Neural progenitor cell (in vitro differentiated cells): ENCODE results near the gene KIRREL3.

ENCODE experiments used
- CTCF ChIP-seq: fragments of 200-600 bp; sonication (generic); IDR thresholded peaks from 2 replicates; pipeline ENCODE4 v1.5.1; 2017; ENCODE audit warnings: antibody characterized with exemption, mild to moderate bottlenecking
- EZH2 ChIP-seq: fragments of 200-600 bp; sonication (generic); IDR thresholded peaks from 2 replicates; pipeline ENCODE4 v1.6.1; 2017; ENCODE audit warnings: antibody characterized with exemption, mild to moderate bottlenecking, moderate library complexity
- EZH2phosphoT487 ChIP-seq: fragments of 200-600 bp; sonication (generic); IDR thresholded peaks from 2 replicates; pipeline ENCODE4 v1.6.1; 2017; ENCODE audit warnings: antibody characterized with exemption

- TF ChIP-seq CTCF: no peak
- no peak for TF ChIP-seq EZH2
- no peak for TF ChIP-seq EZH2phosphoT487
Observed at GRCh38 chr11:126394036-126394435, 606.5 kb downstream of the KIRREL3 start.
